Measurements from ENCODE around the gene ZBED5.
"Not testable (repeated sequence)": the region's sequence is repeated elsewhere in the genome, so short reads cannot be mapped to it uniquely, and the experiment has no call there.

The ZBED5 gene

GRCh38 chr11:10836884-10837283 is 21.0 kb downstream of the ZBED5 start:
- not testable (repeated sequence) for DNase-seq

DNA sequence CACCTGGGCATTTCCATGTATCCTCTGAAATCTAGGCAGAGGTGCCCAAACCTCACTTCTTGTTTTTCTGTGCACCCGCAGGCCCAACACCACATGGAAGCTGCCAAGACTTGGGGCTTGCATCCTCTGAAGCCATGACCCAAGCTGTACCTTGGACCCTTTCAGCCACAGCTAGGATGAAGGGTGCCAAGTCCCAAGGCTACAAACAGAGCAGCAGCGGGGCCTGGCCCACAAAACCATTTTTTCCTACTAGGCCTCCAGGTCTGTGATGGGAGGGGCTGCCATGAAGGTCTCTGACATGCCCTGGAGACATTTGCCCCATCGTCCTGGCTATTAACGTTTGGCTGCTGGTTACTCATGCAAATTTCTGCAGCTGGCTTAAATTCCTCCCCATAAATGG is 28.7 kb downstream of the ZBED5 start:
- no peak for DNase-seq

- DNase-seq: no peak
Observed at GRCh38 chr11:10828402-10828801, 29.5 kb downstream of the ZBED5 start.

DNA sequence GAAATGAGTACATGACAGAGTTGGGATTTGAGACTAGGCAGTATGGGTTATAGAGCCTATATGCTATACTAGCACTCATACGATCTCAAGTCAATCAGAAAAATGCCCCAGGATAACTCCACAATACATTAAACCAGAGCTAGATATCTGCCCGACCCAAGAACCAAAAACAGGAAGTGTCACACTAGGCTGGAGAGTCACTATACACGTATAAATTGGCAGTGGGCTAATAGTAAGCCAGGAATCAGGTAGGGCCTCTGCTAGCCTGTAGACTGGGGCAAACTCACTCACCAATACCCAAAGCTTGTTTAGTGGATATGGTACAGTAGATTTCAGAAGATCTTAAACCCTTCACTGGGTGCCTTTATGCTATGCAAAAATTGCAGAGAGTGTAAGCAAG is 33.0 kb downstream of the ZBED5 start:
- DNase-seq: peak; percentile 4

DNA sequence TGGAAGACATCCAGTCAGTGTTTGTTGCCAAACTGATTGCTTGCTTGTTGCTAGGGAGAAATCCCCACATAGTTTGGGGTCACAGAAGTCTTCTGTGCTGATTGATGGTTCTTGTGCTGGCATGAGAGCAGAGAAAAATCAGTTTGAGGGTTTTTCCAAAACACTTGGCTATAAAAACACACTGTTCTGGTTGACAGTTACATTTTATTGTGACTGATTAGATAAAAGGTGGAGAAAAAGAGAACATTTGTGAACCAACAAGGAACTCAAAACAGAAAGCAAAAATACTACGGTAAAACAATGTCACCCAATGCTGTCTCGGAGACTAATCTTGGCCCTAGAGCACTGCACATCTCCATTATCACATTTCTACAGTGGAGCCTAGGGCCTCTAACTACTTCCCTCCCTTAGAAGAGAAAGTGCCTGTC is 34.7 kb downstream of the ZBED5 start:
- no peak for DNase-seq

DNA sequence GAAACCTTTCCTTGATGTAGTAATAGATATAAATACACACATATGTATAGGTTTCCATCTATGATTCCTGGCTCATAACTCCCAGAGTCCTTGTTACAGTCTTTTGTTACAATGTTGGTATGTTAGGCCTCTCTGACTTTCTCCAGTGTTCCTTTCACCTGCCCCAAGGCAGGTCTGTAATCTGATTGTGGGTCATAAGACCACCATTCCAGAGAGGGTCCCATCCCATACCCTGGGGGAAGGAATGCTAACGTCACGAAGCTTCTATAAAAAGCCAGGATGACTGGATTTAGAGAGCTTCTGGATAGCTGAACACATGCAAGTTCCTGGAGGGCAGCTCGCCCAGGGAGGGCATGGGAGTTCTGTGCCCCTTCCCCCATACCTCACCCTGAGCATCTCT is 35.4 kb downstream of the ZBED5 start:
- DNase-seq: not testable (repeated sequence)

GRCh38 chr11:10818594-10818993 is 39.3 kb downstream of the ZBED5 start:
- no peak for DNase-seq

DNA sequence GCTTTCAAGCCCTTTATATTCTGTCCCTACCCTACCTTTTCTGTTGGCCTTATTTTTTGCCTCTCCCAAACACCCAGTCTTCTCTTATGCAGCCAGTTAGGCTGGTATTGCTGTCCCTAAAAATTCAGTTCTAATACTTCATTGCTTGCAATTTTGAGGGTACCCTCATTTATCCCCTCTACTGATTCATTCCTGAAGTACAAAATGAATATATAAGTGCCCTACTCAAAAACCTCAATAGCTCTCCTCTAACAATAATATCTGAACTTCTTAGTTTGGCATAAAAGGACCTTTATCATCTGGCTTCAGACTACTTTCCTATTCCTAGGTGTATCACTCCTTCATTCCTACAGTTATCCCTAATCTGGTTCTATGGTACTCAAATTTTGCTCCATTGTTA is 43.9 kb downstream of the ZBED5 start:
- no peak for DNase-seq

DNA sequence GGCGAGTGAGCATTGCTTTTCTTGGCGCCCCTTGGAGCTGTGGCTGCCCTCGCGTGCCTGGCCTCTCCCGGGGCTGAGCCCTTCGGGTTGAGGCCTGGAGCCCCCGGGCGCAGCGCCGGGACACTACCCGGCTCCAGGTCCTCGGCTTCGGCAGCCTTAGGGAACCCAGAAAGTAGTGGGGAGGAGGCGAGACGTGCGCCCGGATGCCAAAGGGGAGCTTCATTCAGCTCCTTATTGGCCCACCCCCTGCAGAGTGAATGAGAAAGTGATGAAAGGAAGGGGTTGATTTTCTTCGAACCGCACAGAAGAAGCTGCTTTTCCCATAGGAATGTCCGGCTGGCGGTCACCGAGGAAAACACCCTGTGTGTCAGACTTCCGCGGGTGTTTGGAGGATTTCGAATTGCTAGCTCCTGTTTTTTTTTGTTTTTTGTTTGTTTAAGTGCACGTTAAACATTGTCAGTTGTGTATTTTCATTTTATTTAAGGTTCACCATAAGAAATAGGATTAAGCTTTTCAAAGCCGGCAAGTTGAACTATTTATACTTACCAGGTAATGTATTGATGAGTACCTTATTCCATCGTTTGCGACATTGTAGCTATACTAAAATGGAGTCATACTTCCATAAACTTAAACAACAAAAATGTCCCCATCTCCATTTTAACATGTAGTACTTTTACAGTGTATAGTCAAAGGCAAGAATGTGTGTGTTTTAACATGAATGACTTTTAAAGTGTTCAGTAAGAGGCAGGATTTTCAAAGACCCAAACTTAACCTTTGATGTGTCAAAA is 48.3 kb downstream of the ZBED5 start:
- peak; percentile 15 for DNase-seq

- peak; percentile 99 for DNase-seq
Observed at GRCh38 chr11:10808553-10809372, 49.1 kb downstream of the ZBED5 start, which contains the start of gene EIF4G2. TSS of gene EIF4G2 (minus strand) at chr11:10808926.

DNA sequence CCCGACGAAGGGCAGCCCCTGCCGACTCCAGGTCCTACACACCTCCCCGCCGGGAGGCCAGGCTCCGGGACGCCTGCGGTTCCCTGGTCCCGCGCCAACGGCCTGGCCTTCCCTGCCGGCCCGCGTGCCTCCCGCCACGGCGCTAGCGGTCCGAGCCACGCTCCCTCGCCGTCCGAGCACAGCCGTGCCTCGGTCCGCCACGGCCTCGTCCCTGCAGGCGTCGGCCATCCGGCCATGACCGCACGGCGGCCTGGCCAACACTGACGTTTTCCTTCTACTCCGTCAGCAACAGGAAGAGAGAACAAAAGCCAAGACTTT is 49.7 kb downstream of the ZBED5 start:
- DNase-seq: no peak

GRCh38 chr11:10807493-10808234 is 50.2 kb downstream of the ZBED5 start:
- peak; percentile 25 for DNase-seq

- no peak for DNase-seq
Observed at GRCh38 chr11:10806206-10806605, 51.6 kb downstream of the ZBED5 start.

DNA sequence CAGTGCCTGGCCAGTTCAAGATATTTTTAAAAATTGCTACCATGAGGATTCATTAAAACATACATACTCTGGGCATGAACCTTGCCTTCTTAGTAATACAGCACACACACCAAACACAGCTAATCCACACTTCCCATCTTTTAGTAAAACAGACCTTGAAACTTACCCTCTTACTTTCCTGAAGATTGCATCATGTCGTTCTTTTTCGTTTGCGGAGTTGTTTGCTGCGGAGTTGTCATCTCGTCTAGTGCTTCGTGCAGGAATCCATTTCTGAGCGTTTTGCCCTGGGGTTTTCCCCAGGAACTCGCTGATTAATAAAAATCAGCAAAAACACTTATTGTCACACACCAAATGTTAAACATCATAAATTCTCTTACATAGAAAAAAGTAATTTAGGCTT is 52.1 kb downstream of the ZBED5 start:
- DNase-seq: no peak

GRCh38 chr11:10803676-10804075 is 54.2 kb downstream of the ZBED5 start:
- no peak for DNase-seq
